Neural progenitor cell (in vitro differentiated cells): ENCODE measurements around the gene CTIF.

Experiments used
- CTCF ChIP-seq: fragments of 200-600 bp; sonication (generic); IDR thresholded peaks from 2 replicates; pipeline ENCODE4 v1.5.1; 2017; ENCODE audit warnings: antibody characterized with exemption, mild to moderate bottlenecking
- EZH2 ChIP-seq: fragments of 200-600 bp; sonication (generic); IDR thresholded peaks from 2 replicates; pipeline ENCODE4 v1.6.1; 2017; ENCODE audit warnings: antibody characterized with exemption, mild to moderate bottlenecking, moderate library complexity
- EZH2phosphoT487 ChIP-seq: fragments of 200-600 bp; sonication (generic); IDR thresholded peaks from 2 replicates; pipeline ENCODE4 v1.6.1; 2017; ENCODE audit warnings: antibody characterized with exemption

- TF ChIP-seq CTCF, result no peak
- TF ChIP-seq EZH2, result no peak
- TF ChIP-seq EZH2phosphoT487, result no peak
Observed at GRCh38 chr18:48858676-48859075, 319.8 kb downstream of the CTIF start.
